Measurements from ENCODE around the gene RBCK1.

- TF ChIP-seq CTCF (IDR thresholded peaks at IDR 0.05; ENCODE audit: borderline replicate concordance, extremely low read depth, low read length, poor library complexity, severe bottlenecking) (no peak), EZH2 (IDR thresholded peaks at IDR 0.05; ENCODE audit: borderline replicate concordance, low read depth, low read length, severe bottlenecking) (no peak)
These were observed 8.0 kb upstream of the RBCK1 start for GRCh38 chr20:400128-400453.

Measured in DND-41 (cell line).